HG02678 (cell line): ENCODE results near the gene VTN.
"Not testable (repeated sequence)": the region's sequence is repeated elsewhere in the genome, so short reads cannot be mapped to it uniquely, and the experiment has no call there.

Source experiments
- ATAC-seq: cut with Tn5 transposase; IDR thresholded peaks from one replicate; pipeline ENCODE4 v1.9.1; 2021; ENCODE audit warnings: mild to moderate bottlenecking, moderate library complexity; ENCODE audit not compliant: unreplicated experiment

VTN gene

DNA sequence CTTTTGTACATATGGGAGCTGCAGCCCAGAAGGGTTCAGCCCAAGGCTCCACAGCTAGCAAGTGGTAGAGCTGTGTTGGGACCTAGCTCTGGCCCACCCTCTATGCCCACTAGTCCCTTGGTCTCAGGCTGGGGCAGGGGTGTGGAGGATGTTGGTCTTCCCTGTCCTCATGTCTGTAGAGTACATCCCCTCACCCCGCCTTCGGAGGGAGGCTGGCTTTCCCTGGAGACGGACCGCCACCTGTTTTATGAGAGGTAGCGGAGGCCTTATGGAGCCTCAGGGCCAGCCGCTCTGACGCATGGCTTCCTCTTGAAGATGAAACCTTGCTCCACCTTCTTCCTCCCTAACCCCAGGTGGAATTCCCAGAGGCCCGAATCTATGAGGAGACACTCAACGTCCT, 26.1 kb downstream of the VTN start:
- no peak for ATAC-seq

DNA sequence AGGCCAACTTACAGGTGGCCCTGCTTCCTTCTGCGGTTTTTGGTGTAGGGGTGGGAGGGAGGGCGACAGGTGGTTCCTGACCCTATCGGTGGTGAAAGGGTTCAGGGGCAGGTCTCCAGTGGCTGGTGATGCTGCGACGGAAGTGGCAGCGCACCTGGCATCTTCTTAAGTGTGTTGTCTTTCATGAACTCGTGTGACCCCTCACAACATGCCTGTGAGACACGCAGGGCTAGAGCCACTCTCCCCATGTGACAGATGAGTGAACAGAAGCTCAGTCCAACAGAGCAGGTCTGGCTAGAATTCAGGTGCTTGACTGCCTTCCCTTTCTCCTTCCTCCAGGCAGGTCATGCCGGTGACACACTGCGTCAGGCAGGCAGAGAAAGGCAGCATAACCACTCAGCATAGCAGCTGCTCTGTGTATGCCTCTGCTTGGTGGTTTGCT, 26.6 kb downstream of the VTN start:
- ATAC-seq, result no peak

DNA sequence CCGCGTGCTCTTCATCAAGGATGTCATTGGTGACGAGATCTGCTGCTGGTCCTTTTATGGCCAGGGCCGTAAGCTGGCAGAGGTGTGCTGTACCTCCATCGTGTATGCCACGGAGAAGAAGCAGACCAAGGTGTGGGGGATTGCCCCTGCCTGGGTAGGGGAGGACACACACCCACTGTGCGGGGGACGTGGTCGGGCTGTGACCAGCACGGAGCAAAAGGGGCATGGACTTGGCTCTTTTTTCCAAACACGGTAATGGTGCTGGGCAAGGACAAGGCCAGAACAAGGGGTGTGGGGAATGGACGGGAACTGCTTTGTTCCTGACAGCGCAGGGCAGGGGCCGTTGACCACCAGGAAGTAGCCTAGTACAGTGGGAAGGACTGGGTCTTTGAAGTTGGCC, 27.8 kb downstream of the VTN start:
- no peak for ATAC-seq

DNA sequence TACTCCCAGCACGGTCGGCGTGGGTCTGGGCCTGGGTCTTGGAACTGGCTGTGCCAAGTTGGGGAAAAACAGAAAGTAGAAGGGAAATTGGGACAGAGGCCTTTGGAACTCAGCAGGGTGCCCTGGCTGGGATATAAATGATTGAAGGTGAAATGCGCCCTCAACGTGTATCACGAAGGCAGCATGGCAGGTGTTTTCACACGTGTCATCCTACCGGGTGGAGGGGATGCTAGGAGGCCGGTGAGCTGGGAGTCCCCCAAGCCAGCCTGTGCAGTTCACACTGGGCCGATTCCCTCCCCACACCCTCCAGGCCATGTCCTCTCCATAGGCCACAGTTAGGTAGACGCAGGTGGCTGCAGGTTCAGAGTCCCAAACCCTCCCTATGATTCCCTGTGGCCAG, 28.6 kb downstream of the VTN start:
- ATAC-seq, result no peak

DNA sequence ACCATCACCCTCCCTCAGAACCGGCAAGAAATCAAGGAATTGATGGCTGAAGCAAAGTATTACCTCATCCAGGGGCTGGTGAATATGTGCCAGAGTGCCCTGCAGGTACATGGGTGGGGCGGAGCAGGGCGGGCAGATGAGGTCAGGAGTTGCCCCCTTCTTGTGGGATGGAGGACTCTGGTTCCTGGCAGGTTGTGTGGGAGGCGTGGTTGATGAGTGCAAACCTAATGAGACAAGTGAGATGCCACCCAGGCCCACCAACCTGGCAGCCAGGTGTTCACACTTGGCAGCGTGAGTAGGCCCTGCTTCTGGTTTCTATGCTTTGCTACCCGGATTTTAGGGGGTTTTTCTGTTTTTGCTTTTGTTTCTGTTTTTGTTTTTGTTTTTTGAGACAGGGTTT, 29.7 kb downstream of the VTN start:
- no peak for ATAC-seq

- no peak for ATAC-seq
These were observed 30.7 kb downstream of the VTN start for GRCh38 chr17:28339431-28339830.

DNA sequence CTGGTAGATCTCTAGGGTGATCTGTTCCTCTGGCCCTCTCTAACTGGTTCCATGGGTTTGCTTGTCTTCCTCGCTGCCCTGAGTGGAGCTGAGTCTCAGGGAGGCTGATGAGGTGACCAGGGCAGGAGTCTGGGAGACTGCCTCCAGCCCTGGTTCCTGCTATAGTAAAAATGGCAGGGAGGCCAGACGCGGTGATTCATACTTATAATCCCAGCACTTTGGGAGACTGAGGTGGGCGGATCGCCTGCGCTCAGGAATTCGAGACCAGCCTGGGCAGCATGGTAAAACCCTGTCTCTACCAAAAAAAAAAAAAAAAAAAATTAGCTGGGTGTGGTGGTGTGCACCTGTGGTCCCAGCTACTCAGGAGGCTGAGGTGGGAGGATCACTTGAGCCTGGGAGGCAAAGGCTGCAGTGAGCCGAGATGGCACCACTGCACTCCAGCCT, 31.3 kb downstream of the VTN start:
- not testable (repeated sequence) for ATAC-seq

- ATAC-seq, result no peak
These were observed 31.9 kb downstream of the VTN start for GRCh38 chr17:28338056-28338768.

GRCh38 chr17:28335959-28336871, 33.9 kb downstream of the VTN start:
- no peak for ATAC-seq

GRCh38 chr17:28335201-28335958, 34.7 kb downstream of the VTN start, which contains the start of the genes IFT20 and TNFAIP1:
Gene IFT20, minus strand, starts transcription at chr17:28335472. Its CDS starts 3,487 bp downstream, at chr17:28331985.
Gene TNFAIP1, plus strand, starts transcription at chr17:28335761. Its CDS starts 3,761 bp downstream, at chr17:28339522.
- ATAC-seq, result peak; percentile 95

GRCh38 chr17:28334666-28335200, 35.4 kb downstream of the VTN start:
- ATAC-seq, result no peak

GRCh38 chr17:28334171-28334570, 35.9 kb downstream of the VTN start:
- no peak for ATAC-seq

GRCh38 chr17:28333083-28333746, 36.9 kb downstream of the VTN start:
- ATAC-seq, result no peak

GRCh38 chr17:28331891-28332420, 38.2 kb downstream of the VTN start:
- no peak for ATAC-seq

GRCh38 chr17:28330671-28331070, 39.4 kb downstream of the VTN start:
- ATAC-seq, result no peak

- ATAC-seq, result no peak
These were observed 41.8 kb downstream of the VTN start for GRCh38 chr17:28328325-28328724.

GRCh38 chr17:28327709-28328108, 42.4 kb downstream of the VTN start:
- no peak for ATAC-seq

DNA sequence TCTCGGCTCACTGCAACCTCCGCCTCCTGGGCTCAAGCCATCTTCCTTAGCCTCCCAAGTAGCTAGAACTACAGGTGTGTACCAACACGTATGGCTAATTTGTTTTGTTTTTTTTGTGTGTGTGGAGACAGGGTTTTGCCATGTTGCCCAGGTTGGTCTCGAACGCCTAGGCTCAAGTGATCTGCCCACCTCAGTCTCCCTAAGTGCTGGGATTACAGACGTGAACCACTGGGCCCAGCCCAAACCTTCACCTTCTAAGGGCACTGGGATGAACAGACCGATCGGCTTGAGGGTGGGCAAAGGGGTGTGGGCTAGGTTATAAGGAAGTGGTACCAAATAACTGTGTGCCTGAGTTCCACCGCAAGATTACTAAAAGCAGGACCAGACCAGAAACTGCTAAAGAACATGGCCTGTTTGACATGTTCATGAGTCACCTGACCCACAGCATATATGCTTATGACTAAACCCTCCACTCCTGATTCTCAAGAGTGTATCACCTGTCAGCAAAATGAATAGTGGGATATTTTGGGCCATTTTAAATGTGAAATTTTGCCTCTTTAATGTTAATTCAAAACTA, 43.0 kb downstream of the VTN start:
- ATAC-seq, result no peak

DNA sequence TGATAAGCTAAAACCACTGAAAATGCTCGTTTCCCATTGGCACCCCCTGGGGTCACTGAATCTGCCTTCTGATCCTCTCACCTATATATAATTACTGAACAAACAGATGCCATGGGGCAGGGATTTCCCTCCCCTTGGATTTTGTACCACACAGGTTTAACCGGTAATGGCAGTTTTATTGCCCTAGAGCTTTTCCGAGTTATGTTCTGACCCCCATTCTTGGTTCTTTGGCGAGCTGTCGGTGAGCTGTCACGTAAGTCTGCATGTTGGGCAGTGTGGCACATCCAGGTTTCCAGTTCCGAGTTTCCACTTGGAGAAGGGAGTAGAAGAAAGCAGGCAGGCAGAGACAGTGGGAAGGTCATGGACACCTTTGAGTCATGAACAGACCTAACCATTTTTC, 44.0 kb downstream of the VTN start:
- no peak for ATAC-seq

DNA sequence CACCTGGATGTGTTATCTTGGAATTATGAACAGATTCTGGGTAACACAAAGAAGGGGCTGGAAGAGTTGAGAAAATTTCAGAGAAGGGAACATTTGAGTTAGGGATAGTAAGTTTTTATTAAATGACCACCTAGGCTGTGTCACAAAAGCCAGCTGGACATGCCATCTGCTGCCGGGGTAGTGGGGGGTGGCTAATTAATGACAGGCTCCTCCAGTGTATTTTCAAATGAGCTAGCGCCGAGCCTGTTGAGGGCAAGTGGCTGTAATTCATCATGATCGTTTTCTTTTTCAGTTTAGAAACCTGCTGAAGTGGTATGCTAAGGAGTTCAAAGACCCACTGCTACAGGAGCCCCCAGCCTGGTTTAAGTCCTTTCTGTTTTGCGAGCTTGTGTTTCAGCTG, 44.9 kb downstream of the VTN start:
- no peak for ATAC-seq
